HepG2 (cell line): ENCODE data around the gene HRH3. TPM values are rescaled to one million over a fixed set of nuclear protein-coding genes. Genes with fewer than 3 reads are reported as not detected.

Experiments
- ATAC-seq: fragments of 200-7000 bp; cut with Tn5 transposase; 3 replicates; pipeline ENCODE4 v1.9.1; 2020; ENCODE audit warnings: mild to moderate bottlenecking, moderate library complexity
- BruUV-seq: library from RNA; stranded (reverse); fragments of 400-500 nt; replicated peaks from 2 replicates; lab custom pipeline; 2021; lab: Mats Ljungman, UMichigan
- CTCF ChIA-PET: fragments of 300-600 bp; formaldehyde crosslinking; extraction: SDS; loops from one replicate; lab custom pipeline; 2021; ENCODE audit warnings: low total read pairs, inconsistent platforms, low intra/inter-chr PET ratio; lab: Yijun Ruan, JAX
- POLR2A ChIA-PET: fragments of 350-600 bp; sonication (Branson Sonifier 250); formaldehyde crosslinking; loops from one replicate; lab custom pipeline; 2020; ENCODE audit warnings: antibody characterized with exemption, inconsistent platforms; lab: Yijun Ruan, JAX
- DNase-seq: peaks from one replicate; pipeline ENCODE4 v3.0.0-alpha.2; 2015; ENCODE audit warnings: low spot score
- FAIRE-seq: peaks from 3 replicates; lab custom pipeline; 2011; peaks lifted over from hg19 to GRCh38; lab: Jason Lieb, UNC
- H2AFZ ChIP-seq: one replicate; pipeline ENCODE4 v1.6.1; 2011; ENCODE audit warnings: low read length, inconsistent platforms
- H3K27ac ChIP-seq: fragments of 300-600 bp; 3 replicates; pipeline ENCODE4 v1.8.0; 2011; ENCODE audit warnings: mixed run types, mild to moderate bottlenecking, mixed read lengths, low read length, inconsistent platforms; ENCODE audit not compliant: insufficient read depth; ENCODE audit errors: extremely low read length
- H3K27me3 ChIP-seq, 2 experiments: fragments of 200-600 bp in 1 of 2; 2 replicates in 1 of 2; 3 replicates in 1 of 2; pipeline versions ENCODE4 v1.6.0 to v1.8.0; 2011; ENCODE audit warnings: low read length in 2 of 2, mild to moderate bottlenecking in 2 of 2, moderate library complexity in 2 of 2, inconsistent platforms in 1 of 2; ENCODE audit not compliant: insufficient read depth in 2 of 2, control insufficient read depth in 1 of 2
- H3K36me3 ChIP-seq, 2 experiments: fragments of 200-600 bp in 1 of 2; replicated peaks in 1 of 2; 2 replicates in 1 of 2; 3 replicates in 1 of 2; pipeline versions ENCODE4 v1.5.1 to v1.8.0; 2011; ENCODE audit warnings: low read length in 2 of 2, inconsistent platforms in 1 of 2; ENCODE audit not compliant: insufficient read depth in 2 of 2, control insufficient read depth in 1 of 2
- H3K4me1 ChIP-seq: 2 replicates; pipeline ENCODE4 v1.5.1; 2012; ENCODE audit warnings: low read length, inconsistent platforms; ENCODE audit not compliant: insufficient read depth
- H3K4me2 ChIP-seq: 2 replicates; pipeline ENCODE4 v1.6.0; 2011; ENCODE audit warnings: low read depth, low read length, inconsistent platforms
- H3K4me3 ChIP-seq, 3 experiments: fragments of 200-600 bp in 1 of 3; sonication (generic), shearing (Covaris generic) in 1 of 3; replicated peaks in 1 of 3; 2 replicates each; pipeline ENCODE4 v1.5.1; 2011 to 2016; ENCODE audit warnings: low read length in 3 of 3, inconsistent platforms in 2 of 3, low read depth in 2 of 3, mild to moderate bottlenecking in 2 of 3, control low read depth in 1 of 3, mixed read lengths in 1 of 3; ENCODE audit not compliant: insufficient read depth in 1 of 3
- H3K79me2 ChIP-seq: one replicate; pipeline ENCODE4 v1.6.1; 2011; ENCODE audit warnings: low read length, inconsistent platforms; ENCODE audit not compliant: insufficient read depth
- H3K9ac ChIP-seq: 2 replicates; pipeline ENCODE4 v1.6.0; 2011; ENCODE audit warnings: mild to moderate bottlenecking, low read depth, low read length, inconsistent platforms; ENCODE audit not compliant: insufficient read depth
- H3K9me3 ChIP-seq: 2 replicates; pipeline ENCODE4 v1.5.1; 2012; ENCODE audit warnings: mild to moderate bottlenecking, low read length
- H4K20me1 ChIP-seq: 2 replicates; pipeline ENCODE4 v1.6.0; 2011; ENCODE audit warnings: inconsistent platforms, mild to moderate bottlenecking, low read length, moderate library complexity; ENCODE audit not compliant: insufficient read depth
- CREM ChIP-seq, 2 experiments: sonication (generic) in 1 of 2; formaldehyde crosslinking in 1 of 2; IDR thresholded peaks; 2 replicates each; pipeline versions ENCODE4 v1.4.0 to v1.6.1; 2016 to 2020; ENCODE audit warnings: antibody characterized with exemption in 1 of 2, mild to moderate bottlenecking in 1 of 2, missing genetic modification reagents in 1 of 2
- EED ChIP-seq: sonication (generic); formaldehyde crosslinking; IDR thresholded peaks from 2 replicates; pipeline ENCODE4 v1.5.0; 2020; ENCODE audit warnings: mild to moderate bottlenecking, missing genetic modification reagents
- EZH2 ChIP-seq: conservative IDR thresholded peaks from 2 replicates; pipeline ENCODE4 v1.6.1; 2012; ENCODE audit warnings: mild to moderate bottlenecking, low read depth, low read length, moderate library complexity
- FOXP4 ChIP-seq: sonication (generic); formaldehyde crosslinking; IDR thresholded peaks from 2 replicates; pipeline ENCODE4 v1.4.0; 2020; ENCODE audit warnings: missing genetic modification reagents
- JUNB ChIP-seq: sonication (generic); formaldehyde crosslinking; IDR thresholded peaks from 2 replicates; pipeline ENCODE4 v1.8.0; 2022; ENCODE audit warnings: missing genetic modification reagents, mild to moderate bottlenecking, borderline replicate concordance
- KDM2A ChIP-seq: sonication (generic); formaldehyde crosslinking; IDR thresholded peaks from 2 replicates; pipeline ENCODE4 v1.4.0; 2020; ENCODE audit warnings: low read depth, missing genetic modification reagents, borderline replicate concordance
- NFKBIZ ChIP-seq: IDR thresholded peaks from 2 replicates; pipeline ENCODE4 v1.6.1; 2018; ENCODE audit warnings: missing genetic modification reagents, missing compliant biosample characterization
- SMAD1 ChIP-seq: sonication (generic); formaldehyde crosslinking; IDR thresholded peaks from 2 replicates; pipeline ENCODE4 v1.4.0; 2020; ENCODE audit warnings: missing genetic modification reagents, low read depth, mild to moderate bottlenecking, borderline replicate concordance
- TERF1 ChIP-seq: sonication (generic); formaldehyde crosslinking; IDR thresholded peaks from 2 replicates; pipeline ENCODE4 v1.8.0; 2022; ENCODE audit warnings: mild to moderate bottlenecking, missing genetic modification reagents, moderate library complexity
- TRIM22 ChIP-seq: fragments of 450-650 bp; IDR thresholded peaks from 2 replicates; pipeline ENCODE4 v1.6.1; 2017
- ZIK1 ChIP-seq: sonication (generic); formaldehyde crosslinking; IDR thresholded peaks from 2 replicates; pipeline ENCODE4 v1.5.0; 2020; ENCODE audit warnings: mild to moderate bottlenecking, low read depth, missing genetic modification reagents, borderline replicate concordance
- ZNF124 ChIP-seq: sonication (generic); formaldehyde crosslinking; IDR thresholded peaks from 2 replicates; pipeline ENCODE4 v1.4.0; 2020; ENCODE audit warnings: missing genetic modification reagents
- ZNF20 ChIP-seq: sonication (generic); formaldehyde crosslinking; IDR thresholded peaks from 2 replicates; pipeline ENCODE4 v1.4.0; 2020; ENCODE audit warnings: mild to moderate bottlenecking, moderate library complexity, missing genetic modification reagents
- ZNF562 ChIP-seq: sonication (generic); formaldehyde crosslinking; IDR thresholded peaks from 2 replicates; pipeline ENCODE4 v1.8.0; 2022; ENCODE audit warnings: missing genetic modification reagents, borderline replicate concordance
- ZNF670 ChIP-seq: sonication (generic); formaldehyde crosslinking; IDR thresholded peaks from 2 replicates; pipeline ENCODE4 v1.8.0; 2022; ENCODE audit warnings: mild to moderate bottlenecking, missing genetic modification reagents, borderline replicate concordance
- ZNF710 ChIP-seq: sonication (generic); formaldehyde crosslinking; IDR thresholded peaks from 2 replicates; pipeline ENCODE4 v1.5.0; 2020; ENCODE audit warnings: mild to moderate bottlenecking, missing genetic modification reagents, borderline replicate concordance
- WGBS: methylation state at CpG from one replicate; pipeline ENCODE4 v1.1.6; 2017; ENCODE audit warnings: low lambda C conversion rate; 5-methylcytosine and 5-hydroxymethylcytosine counted together
- in situ Hi-C: cut with HindIII; loops from 2 replicates; pipeline ENCODE4 v1.10.0; 2017; ENCODE audit warnings: low pct_unique_long_range_greater_than_20kb; ENCODE audit not compliant: extremely low pct_ligation_motif_present
- intact Hi-C: fragments of 100-400 bp; cut with micrococcal nuclease; formaldehyde crosslinking; loops from one replicate; pipeline ENCODE4 v1.10.0; 2022; ENCODE audit not compliant: unreplicated experiment
- polyA plus RNA-seq, 8 experiments: library from polyadenylated mRNA; depleted of rRNA in 3 of 8; stranded (reverse) in 7 of 8; unstranded in 1 of 8; fragments of >200 nt; fragmentation: Illumina TruSeq in 4 of 8; extraction: Trizol in 4 of 8; gene quantifications; 2 replicates each; pipeline versions ENCODE4 v1.2.1 to v1.2.3, GENCODE V29; 2011 to 2016; ENCODE audit warnings: low read depth in 4 of 8, missing spikeins in 1 of 8, mixed read lengths in 1 of 8; ENCODE audit not compliant: insufficient read depth in 1 of 8
- total RNA-seq, 5 experiments: library from RNA; depleted of rRNA; stranded (reverse); fragments of >200 nt; fragmentation: Illumina TruSeq; extraction: Trizol; gene quantifications; 2 replicates each; pipeline ENCODE4 v1.2.3, GENCODE V29; 2016; ENCODE audit warnings: low read depth in 1 of 5

Gene HRH3
- total and polyA plus RNA-seq, 2 of the 13 experiments (the other 11 are each of a cell fraction or from before 2014, with no cell fraction given) = 0.18 TPM; not detected in 1

- H3K36me3 ChIP-seq = no peaks in the 10 kb centered on the region
- H3K4me1 ChIP-seq = peaks cover 21% of the 10 kb centered on the region
- H3K9ac ChIP-seq = no peak overlapping the region
- 0% methylated on average over 5 of the region's 10 CpGs for WGBS
- no peak overlapping the region for H2AFZ ChIP-seq
- ATAC-seq (peak; percentile 49), FAIRE-seq (no peak), DNase-seq (no peak)
- no TSS peak for BruUV-seq
- intact Hi-C loops = no loop called here
- no peaks in the 10 kb centered on the region for H3K9me3 ChIP-seq
- H3K79me2 ChIP-seq = no peaks in the 10 kb centered on the region
- H3K27me3 ChIP-seq = peaks cover 45 to 72% of the 10 kb centered on the region in 2 experiments
- CTCF ChIA-PET = no interaction called here
- peak overlapping the region; percentile 51 for H3K4me2 ChIP-seq
- peaks cover 6% of the 10 kb centered on the region; the same call in 1 of the 2 replicates for H4K20me1 ChIP-seq
- H3K27ac ChIP-seq = no peak overlapping the region
- peak overlapping the region in 1 of 3 experiments; percentile 39; a peak in 1 of 6 replicates for H3K4me3 ChIP-seq
- in situ Hi-C loops = no loop called here
- POLR2A ChIA-PET = no interaction called here
- no peak for TF ChIP-seq EZH2
- 0 out of 2 replicates have a peak, but pooled peaks have one; percentile 1 for TF ChIP-seq EED (CRISPR knock-in tag)
- no peak for TF ChIP-seq ZNF710 (CRISPR knock-in tag)
- 0 out of 2 replicates have a peak, but pooled peaks have one; percentile 1 for TF ChIP-seq SMAD1 (CRISPR knock-in tag)
- TF ChIP-seq ZNF670 = 0 out of 2 replicates have a peak, but pooled peaks have one; percentile 32
- no peak for TF ChIP-seq ZNF124
- TF ChIP-seq TRIM22 = no peak
- TF ChIP-seq ZNF20 = no peak
- no peak for TF ChIP-seq ZNF562
- TF ChIP-seq TERF1 = no peak
- no peak for TF ChIP-seq FOXP4 (CRISPR knock-in tag)
- no peak for TF ChIP-seq NFKBIZ (CRISPR knock-in tag)
- 0 out of 2 replicates have a peak, but pooled peaks have one; percentile 30 for TF ChIP-seq ZIK1
- no peak for TF ChIP-seq KDM2A (CRISPR knock-in tag)
- no peak for TF ChIP-seq JUNB (CRISPR knock-in tag)
- no peak for TF ChIP-seq CREM (IDR thresholded peaks at IDR 0.05)
- TF ChIP-seq CREM (CRISPR knock-in tag; IDR thresholded peaks at IDR 0.05) = no peak
These were observed 7.5 kb upstream of the HRH3 start for GRCh38 chr20:62227591-62227976.
